GM19328 (cell line): ENCODE data around the gene DNAH17.
"Not testable (repeated sequence)": the region's sequence is repeated elsewhere in the genome, so short reads cannot be mapped to it uniquely, and the experiment has no call there.

Experiments used
- ATAC-seq: cut with Tn5 transposase; IDR thresholded peaks from one replicate; pipeline ENCODE4 v1.9.1; 2021; ENCODE audit warnings: mild to moderate bottlenecking, moderate library complexity; ENCODE audit not compliant: unreplicated experiment

Gene DNAH17

DNA sequence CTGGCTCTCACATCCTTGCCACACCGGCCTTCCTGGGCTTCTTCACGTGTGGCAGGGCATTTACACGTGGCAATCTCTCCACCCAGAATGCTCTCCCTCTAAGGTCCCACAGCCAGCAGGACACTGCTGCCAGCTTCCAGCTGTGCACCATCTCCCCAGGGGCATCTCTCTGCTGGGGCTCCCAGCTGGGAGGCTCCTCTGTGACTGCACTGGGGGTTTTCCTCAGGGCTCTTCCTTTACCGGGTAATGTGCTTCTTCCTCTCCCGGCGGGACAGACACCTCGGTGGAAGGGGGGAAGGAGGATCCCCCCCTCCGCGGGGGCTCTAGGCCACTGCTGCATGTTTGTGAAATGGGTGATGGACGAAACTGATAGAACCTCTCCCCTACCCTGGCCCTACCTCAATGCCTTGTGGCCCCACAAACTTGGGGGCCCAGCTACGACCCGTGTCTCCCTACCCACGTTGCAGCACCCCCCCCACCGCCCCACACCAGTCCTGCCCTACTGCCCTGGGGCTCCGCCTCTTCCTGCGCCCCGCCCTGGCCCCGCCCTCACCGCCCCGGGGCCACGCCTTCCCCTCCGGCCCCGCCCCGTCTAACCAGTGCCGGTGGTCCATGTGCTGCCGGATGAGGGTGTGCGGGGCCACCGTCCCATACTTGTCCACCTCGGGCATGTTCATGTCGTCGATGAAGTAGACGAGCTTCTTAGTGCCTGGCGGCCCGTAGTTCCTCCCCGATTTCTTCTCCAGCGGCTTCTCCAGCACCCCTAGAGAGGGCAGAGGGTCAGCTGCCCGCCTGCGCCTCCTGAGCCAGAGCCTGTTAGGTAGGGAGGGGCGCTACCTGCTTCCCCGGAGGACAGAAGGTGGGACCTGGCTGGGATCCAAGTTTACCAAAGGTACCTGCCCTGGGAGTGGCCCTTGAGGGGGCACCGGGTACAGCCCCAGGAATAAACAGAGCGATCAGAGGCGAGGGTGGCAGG is 92.6 kb downstream of the DNAH17 start:
- ATAC-seq: no peak

DNA sequence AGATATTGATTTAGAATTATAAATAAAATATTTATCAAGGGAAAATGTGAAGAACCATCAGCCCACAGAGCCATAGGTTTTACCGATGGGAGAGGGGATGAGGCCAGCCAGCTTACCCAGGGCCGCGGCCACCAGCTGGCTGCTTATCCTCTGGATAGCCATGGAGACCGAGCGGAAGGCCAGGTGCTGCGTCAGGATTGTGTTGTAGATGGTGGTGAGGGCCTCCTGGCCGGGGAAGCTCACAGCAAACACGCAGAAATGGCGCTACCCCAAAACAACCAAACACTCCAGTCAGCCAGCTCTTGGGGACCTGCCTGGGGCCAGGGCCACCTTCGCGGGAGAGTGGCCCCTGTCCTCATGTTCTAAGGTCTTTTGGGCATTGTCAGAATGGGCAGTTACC is 97.8 kb downstream of the DNAH17 start:
- ATAC-seq: no peak

DNA sequence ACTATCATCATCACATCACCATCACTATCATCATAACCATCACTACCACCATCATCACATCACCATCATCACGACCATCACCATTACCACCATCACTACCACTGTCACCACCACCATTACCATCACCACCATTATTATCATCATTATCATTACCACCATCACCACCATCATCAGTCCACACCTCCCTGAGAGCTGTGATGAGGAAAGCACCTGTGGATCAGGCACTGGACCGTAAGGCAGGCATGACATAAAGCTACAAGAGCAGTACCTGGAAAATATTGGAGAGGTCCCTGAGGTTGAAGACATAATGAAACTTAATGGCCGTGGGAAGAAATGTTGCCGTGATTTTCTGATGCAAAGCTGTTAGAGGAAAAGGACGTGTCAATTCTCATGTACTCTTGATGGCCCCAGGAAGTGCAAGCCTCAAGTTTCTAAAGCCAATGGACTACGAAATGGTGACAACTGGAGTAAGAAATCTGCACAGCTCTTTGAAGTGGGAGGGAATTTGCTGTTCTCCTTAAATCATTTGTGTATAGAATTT is 98.4 kb downstream of the DNAH17 start:
- ATAC-seq: no peak

DNA sequence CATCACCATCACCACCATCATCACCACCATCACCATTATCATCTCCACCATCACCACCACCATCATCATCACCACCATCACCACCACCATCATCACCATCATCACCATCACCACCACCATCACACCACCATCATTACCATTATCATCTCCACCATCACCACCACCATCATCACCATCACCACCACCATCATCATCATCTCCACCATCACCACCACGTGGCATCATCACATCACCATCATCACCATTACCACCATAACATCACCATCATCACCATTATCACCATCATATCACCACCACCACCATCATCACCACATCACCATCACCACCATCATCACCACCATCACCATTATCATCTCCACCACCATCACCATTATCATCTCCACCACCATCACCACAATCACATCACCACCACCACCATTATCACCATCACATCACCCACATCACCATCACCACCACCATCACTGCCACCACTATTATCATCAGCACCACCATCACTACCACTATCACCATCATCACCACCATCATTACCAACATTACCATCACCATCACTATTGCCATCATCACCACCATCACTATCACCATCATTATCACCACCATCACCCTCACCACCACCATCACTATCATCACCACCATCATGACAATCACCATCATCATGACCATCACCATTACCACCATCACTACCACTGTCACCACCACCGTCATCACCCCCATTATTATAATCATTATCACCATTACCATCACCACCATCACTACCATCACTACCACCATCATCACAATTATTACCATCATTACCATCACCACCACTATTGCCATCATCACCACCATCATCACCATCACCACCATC is 99.1 kb downstream of the DNAH17 start:
- ATAC-seq: no peak

DNA sequence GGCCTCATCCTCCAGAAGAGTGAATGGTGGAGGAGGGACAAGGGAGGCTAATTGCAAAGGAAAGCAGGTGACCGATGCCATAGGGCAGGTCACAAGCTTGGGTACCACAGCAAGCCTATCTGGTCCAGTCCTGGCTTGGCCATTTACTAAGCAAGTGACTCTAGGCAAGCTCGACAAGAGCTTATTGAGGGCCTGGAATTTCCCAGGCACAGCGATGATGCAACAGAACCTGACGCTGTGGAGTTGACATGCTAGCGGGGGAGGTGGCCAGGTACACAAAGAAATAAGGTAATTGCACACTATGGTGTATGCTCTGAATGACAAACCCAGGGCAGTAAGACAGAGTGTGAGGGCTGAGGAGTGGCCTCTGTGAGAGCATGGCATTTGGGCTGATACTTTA is 100.2 kb downstream of the DNAH17 start:
- no peak for ATAC-seq

DNA sequence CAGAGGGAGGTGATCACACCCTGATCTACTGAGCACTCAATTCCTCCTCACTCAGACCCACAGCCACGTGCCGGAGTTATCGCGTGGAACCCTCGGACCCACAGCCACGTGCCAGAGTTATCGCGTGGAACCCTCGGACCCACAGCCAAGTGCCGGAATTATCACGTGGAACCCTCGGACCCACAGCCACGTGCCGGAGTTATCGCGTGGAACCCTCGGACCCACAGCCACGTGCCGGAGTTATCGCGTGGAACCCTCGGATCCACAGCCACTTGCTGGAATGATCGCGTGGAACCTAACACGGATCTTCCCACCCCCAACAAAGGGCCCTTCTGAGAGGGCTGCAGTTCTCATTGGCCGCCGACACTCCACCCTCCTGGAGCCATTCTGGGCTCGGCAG is 101.0 kb downstream of the DNAH17 start:
- no peak for ATAC-seq

DNA sequence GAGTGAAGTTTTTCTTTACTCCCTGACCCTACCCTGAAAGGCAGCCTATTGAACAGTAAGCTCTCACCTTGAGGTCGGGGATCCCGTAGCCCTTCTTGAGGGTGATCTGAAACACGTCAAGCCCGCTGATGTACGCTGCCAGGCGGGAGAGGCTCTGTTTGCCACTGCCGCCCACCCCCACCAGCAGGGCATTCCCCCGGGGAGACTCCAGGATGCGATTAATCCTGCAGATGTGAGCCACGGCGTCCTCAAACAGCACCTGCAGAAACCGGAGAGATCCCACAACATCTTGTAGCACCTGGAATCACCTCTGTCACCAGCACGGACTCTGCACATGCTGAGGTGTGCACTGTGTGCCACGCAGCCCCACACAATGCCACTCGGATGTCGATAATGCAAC is 102.0 kb downstream of the DNAH17 start:
- no peak for ATAC-seq

DNA sequence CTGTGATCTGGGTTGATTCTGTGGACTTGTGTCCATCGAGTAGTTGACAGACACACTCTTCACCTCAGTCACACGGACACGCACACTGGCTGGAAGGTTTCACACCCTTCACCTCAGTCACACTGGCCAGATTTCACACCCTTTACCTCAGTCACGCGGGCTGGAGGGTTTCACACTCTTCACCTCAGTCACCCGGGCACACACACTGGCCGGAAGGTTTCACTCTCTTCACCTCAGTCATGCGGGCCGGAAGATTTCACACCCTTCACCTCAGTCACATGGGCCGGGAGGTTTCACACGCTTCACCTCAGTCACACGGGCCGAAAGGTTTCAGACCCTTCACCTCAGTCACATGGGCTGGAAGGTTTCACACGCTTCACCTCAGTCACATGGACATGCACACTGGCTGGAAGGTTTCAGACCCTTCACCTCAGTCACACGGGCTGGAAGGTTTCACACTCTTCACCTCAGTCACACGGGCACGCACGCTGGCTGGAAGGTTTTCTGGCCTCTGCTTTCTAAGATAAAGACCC is 102.5 kb downstream of the DNAH17 start:
- ATAC-seq: no peak

DNA sequence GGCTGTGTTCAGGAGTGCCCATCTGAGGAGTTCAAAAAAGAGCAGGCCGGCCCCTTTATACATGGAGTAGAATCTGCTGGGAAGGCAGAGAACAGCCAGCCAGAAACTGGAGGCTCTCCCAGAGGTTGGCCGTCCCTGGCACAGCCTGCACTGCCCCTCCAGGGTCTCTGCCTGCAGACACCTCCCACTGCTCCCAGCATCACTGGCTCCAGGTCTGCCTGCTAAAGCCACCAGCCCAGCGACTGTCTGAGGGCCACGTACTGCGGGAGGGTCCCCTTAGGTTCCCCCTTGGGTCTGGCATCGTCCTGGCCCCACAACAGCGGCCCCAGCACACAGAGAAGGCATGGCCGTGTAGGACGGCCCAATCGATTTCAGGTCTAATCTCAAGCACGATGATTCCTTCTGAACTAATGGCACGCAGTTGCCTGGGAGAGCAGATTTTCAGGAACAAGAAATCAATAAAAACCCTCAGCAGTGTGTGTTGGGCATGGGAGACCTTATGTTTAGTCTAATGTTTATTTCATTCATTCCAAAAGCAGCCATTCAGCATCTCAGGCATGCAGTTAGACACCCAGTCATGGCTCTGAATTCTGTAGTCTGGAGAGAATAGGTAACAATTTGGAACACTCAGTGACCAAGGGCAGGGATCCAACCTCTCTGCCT is 103.1 kb downstream of the DNAH17 start:
- ATAC-seq: no peak

DNA sequence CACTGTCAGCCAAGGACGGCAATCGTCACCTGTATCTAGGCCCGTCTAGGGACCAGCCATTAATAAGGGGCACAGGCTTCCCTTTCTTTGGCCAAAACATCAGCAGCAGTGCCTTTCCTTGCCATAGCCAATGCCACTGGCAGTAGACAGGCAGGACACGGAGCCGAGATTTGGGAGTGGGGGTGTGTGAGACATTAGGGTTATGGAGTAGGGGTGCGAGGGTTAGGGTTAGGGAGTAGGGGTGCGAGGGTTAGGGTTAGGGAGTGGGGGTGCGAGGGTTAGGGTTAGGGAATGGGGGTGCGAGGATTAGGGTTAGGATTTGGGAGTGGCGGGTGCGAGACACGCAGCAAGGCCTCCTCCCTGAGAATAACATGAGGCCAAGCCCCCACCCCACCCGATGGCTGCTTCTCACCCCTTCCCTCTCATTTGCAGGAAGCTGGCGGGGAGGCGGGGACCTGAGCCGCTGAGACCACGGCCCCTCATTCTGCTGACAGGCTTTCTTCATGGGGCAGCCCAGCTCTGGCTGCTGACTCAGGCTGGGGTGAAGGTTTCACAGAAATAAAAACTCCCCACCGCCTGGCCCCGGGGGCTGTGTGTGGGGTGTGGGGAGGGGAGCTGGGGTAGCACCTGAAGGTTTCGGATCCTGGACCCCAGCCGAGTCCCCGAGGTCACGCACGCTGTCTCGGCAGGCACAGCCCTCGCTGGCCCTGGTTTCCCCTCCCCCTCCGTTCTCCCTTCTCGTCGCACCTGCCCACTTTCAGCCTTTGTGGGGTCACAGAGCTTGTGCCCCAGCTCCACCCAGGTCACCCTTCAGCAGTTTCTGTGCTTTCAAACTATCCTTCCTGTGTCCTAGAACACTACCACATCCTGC is 104.9 kb downstream of the DNAH17 start:
- no peak for ATAC-seq

DNA sequence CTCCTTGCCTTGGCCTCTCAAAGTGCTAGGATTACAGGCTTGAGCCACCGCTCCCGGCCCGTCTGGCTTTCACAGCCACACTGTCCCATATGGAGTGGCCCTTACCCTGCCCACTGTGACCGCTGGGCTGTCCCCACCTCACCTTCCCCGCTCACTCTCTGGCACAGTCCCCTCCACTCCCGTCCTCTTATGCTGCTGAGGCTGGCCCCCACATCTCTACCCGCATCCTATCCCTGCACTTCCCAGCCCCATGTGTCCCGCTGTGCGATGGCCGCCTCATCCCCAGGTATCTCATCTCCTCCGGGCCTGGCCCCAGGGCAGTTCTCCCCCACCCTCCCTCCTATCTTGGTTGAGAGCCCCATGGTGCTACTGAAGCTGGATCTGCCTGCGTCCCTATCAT is 105.6 kb downstream of the DNAH17 start:
- ATAC-seq: no peak

DNA sequence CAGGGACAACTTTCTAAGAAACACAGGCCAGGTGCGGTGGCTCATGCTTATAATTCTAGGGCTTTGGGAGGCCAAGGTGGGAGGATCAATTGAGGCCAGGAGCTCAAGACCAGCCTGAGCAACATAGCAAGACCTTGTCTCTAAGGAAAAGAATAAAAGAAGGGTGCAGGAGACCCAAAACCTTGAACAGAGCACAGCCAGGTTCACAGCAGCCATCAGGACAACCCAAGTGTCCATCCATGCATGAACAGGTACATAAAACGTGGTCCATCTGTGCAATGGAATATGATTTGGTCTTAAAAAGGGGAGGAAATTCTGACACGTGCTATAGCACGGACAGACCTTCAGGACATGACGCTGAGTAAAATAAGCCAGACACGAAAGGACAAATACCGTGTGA is 107.8 kb downstream of the DNAH17 start:
- ATAC-seq: no peak

DNA sequence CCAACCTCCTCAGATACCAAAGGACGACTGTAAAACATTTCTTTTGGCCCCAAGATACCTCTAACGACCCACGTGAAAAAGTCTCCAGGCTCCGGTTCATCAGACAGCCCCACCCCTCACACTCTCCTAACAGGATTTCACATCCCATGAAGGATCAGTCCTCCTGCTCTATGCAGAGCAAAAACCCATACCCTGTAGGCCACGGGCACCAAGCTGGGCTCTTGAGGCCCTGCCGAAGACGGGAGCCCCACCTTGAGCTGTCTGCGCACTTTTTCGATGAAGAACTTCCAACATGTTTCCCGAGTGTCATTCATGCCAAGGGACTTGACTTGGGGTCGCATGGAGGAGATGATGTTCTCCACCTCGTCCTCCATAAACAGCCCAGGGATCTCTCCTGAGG is 108.8 kb downstream of the DNAH17 start:
- ATAC-seq: no peak

DNA sequence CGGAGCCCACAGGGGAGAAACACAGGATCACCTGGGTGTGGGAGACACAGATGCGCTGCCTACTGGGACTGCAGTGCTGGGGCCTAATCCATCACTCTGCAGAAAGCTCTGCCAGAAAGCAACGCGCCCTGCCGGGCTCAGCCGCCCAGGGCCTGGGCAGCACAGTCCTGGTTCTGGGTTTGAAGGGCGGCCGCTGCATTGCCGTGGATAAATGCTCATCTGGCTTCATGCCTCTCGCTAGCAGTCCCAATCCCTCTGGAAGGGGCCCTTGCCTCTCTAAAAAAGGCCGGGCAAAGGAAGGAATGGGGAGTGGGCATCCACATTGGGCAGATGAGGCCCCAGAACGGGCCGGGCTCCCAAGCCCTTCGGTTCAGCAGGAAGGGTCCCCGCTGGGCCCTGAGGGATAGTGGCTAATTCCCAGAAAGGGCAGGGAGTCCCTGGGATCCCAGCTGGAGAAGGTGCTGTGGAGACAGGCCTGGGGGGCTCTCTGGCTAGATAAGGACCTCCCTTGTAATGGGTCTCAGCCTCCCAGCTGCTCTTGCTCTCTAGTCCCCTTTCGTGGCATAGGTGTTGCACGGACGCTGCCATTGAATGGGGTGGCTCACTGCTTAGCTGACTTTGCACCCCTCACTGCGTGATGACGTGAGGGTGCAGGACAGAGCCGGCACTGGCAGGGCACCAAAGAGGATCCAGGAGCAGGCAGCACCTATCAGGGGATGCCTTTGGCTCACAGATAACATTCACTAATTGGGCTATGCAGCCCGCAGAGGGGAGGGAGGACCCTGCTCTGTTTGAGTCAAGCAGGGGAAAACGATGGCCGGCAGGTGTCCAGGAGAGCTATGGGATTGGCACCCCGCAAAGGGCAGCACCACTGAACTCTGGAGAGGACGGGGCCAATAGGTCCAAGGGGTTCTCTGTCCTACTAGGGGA is 110.1 kb downstream of the DNAH17 start:
- ATAC-seq: no peak

DNA sequence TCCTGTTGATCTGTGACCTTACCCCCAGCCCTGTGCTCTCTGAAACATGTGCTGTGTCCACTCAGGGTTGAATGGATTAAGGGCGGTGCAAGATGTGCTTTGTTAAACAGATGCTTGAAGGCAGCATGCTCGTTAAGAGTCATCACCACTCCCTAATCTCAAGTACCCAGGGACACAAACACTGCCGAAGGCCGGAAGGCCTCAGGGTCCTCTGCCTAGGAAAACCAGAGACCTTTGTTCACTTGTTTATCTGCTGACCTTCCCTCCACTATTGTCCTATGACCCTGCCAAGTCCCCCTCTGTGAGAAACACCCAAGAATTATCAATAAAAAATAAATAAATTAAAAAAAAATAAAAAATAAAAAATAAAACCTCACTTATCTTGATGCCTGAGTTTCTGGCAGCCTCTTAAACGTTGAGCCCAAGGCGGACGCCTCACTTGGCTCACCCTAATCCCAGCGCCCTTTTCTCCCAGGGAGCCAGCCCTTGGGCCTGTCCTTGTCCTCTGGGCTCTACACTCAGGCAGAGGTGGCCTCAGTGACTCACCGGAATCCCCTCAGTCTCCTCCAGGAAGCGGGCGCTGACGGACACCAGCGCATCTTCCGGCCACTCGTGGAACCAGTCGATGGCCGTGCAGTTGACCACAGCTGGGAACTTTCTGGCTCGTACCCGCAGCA is 110.9 kb downstream of the DNAH17 start:
- not testable (repeated sequence) for ATAC-seq

DNA sequence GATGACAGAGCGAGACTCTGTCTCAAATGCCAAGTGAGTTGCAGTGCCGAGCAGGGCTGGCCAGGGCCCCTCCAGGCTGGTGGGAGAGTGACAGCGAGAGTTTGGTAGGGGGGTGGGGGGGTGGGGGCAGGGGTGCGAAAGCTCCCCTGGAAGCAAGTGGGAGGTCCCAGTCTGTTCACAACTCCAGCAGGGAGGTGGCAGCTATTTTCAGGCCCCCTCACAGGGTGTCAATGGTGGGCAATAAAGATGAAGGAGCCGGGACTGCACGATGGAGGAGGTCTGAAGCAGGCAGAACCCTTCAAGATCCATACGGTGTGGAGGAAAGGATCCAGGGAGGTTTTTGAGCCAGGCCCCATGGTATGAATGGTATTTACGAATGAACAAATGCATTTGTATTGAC is 115.0 kb downstream of the DNAH17 start:
- no peak for ATAC-seq

DNA sequence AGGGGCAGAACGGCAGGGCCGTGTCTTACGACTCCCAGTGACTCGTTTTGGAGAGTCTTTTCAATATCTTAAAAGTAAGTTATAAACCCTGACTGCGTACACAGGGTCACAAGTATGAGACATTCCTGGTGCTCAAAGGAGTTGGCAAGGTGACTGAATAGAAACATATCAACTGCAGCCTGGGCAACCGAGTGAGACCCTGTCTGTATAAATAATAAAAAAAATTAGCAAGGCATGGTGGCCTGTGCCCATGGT is 115.5 kb downstream of the DNAH17 start:
- ATAC-seq: no peak

DNA sequence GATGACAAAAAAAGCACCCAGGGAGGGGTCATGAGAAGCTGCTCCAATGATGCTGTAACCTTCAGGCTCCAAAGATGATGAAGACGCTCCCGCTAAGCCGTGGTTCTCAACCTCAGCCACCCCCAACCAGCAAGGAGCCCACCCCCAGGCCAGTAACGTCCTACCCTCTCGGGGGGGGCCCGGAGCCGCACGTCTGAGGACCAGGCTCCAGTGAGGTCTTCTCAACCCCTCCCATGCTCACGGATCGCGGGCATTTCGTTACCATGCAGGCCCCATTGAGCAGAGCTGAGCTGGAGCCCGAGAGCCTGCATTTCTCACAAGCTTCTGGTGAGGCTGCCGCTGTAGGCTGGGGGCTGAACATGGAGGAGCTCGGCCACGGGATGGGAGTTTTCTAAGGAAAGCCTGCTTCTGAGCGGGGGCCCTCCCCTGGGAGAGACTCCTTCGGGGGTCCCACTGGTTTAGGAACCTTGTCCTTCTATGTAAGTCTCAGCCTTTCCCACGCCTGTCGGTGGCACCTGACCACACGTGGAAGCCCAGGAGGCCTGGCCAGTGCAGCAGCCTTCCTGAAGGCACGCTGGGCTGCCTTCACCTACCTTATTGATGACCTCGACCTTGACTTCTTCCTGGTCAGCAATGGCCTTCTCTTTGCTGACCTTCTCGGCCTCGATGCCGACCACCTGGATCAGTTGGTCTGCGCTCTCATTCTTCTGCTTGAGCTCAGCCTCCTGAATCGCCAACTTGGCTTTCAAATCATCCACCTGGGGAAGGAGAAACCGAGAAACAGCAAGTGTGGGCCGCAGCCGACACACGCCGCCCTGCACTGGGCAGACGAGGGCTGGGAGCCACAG is 116.0 kb downstream of the DNAH17 start:
- no peak for ATAC-seq
